Measurements from ENCODE around the gene FOXJ1.

FOXJ1 gene

GRCh38 chr17:76131051-76131691, 9.9 kb downstream of the FOXJ1 start:
- H3K4me2 ChIP-seq (ENCODE audit: low read depth, low read length, poor library complexity, severe bottlenecking): no peak overlapping the region
- H3K9me2 ChIP-seq (replicated peaks; ENCODE audit: insufficient read depth, low read length): no peaks in the 10 kb centered on the region
- H3K27ac ChIP-seq (ENCODE audit: low read depth, low read length): no peak overlapping the region
- no peak overlapping the region for H3K9ac ChIP-seq (ENCODE audit: low read length)
- H3K36me3 ChIP-seq (ENCODE audit: low read length): no peaks in the 10 kb centered on the region
- H3K27me3 ChIP-seq (ENCODE audit: low read length): no peaks in the 10 kb centered on the region
- no peak overlapping the region for H2AFZ ChIP-seq (ENCODE audit: low read depth, low read length, severe bottlenecking)
- H3K4me3 ChIP-seq (ENCODE audit: insufficient read depth, low read length, poor library complexity, severe bottlenecking): no peak overlapping the region
- no peaks in the 10 kb centered on the region for H3K79me2 ChIP-seq (ENCODE audit: insufficient read depth, low read length)
- TF ChIP-seq EZH2phosphoT487 (conservative IDR thresholded peaks at IDR 0.05; ENCODE audit: low read length) (no peak), CTCF (IDR thresholded peaks at IDR 0.05; ENCODE audit: insufficient read depth, low read length, poor library complexity, severe bottlenecking) (no peak)
- no peaks in the 10 kb centered on the region for H3F3A ChIP-seq (ENCODE audit: insufficient read depth)
- no peaks in the 10 kb centered on the region for H4K20me1 ChIP-seq (ENCODE audit: low read depth, low read length)
- no peaks in the 10 kb centered on the region for H3K9me3 ChIP-seq (ENCODE audit: insufficient read depth, low read length)

GRCh38 chr17:76130473-76130872, 10.6 kb downstream of the FOXJ1 start:
- Histone ChIP-seq H3K4me3 (ENCODE audit: insufficient read depth, low read length, poor library complexity, severe bottlenecking) (no peak overlapping the region), H3K27ac (ENCODE audit: low read depth, low read length) (no peak overlapping the region), H3K36me3 (ENCODE audit: low read length) (no peaks in the 10 kb centered on the region), H3K79me2 (ENCODE audit: insufficient read depth, low read length) (no peaks in the 10 kb centered on the region), H3K9me3 (ENCODE audit: insufficient read depth, low read length) (no peaks in the 10 kb centered on the region), H3K9ac (ENCODE audit: low read length) (no peak overlapping the region), H3K9me2 (replicated peaks; ENCODE audit: insufficient read depth, low read length) (no peaks in the 10 kb centered on the region), H2AFZ (ENCODE audit: low read depth, low read length, severe bottlenecking) (no peak overlapping the region), H3K4me2 (ENCODE audit: low read depth, low read length, poor library complexity, severe bottlenecking) (no peak overlapping the region), H3K27me3 (ENCODE audit: low read length) (no peaks in the 10 kb centered on the region), H3F3A (ENCODE audit: insufficient read depth) (no peaks in the 10 kb centered on the region), H4K20me1 (ENCODE audit: low read depth, low read length) (no peaks in the 10 kb centered on the region)
- TF ChIP-seq EZH2phosphoT487 (conservative IDR thresholded peaks at IDR 0.05; ENCODE audit: low read length) (no peak), CTCF (IDR thresholded peaks at IDR 0.05; ENCODE audit: insufficient read depth, low read length, poor library complexity, severe bottlenecking) (no peak)

GRCh38 chr17:76125922-76126321, 15.1 kb downstream of the FOXJ1 start:
- H3K9me3 ChIP-seq (ENCODE audit: insufficient read depth, low read length): no peaks in the 10 kb centered on the region
- H3K27me3 ChIP-seq (ENCODE audit: low read length): no peaks in the 10 kb centered on the region
- H3K27ac ChIP-seq (ENCODE audit: low read depth, low read length): no peak overlapping the region
- H3K4me2 ChIP-seq (ENCODE audit: low read depth, low read length, poor library complexity, severe bottlenecking): no peak overlapping the region
- no peaks in the 10 kb centered on the region for H3F3A ChIP-seq (ENCODE audit: insufficient read depth)
- H3K36me3 ChIP-seq (ENCODE audit: low read length): no peaks in the 10 kb centered on the region
- TF ChIP-seq CTCF (IDR thresholded peaks at IDR 0.05; ENCODE audit: insufficient read depth, low read length, poor library complexity, severe bottlenecking) (no peak), EZH2phosphoT487 (conservative IDR thresholded peaks at IDR 0.05; ENCODE audit: low read length) (no peak)
- H3K9me2 ChIP-seq (replicated peaks; ENCODE audit: insufficient read depth, low read length): no peaks in the 10 kb centered on the region
- H3K4me3 ChIP-seq (ENCODE audit: insufficient read depth, low read length, poor library complexity, severe bottlenecking): no peak overlapping the region
- H2AFZ ChIP-seq (ENCODE audit: low read depth, low read length, severe bottlenecking): no peak overlapping the region
- no peaks in the 10 kb centered on the region for H3K79me2 ChIP-seq (ENCODE audit: insufficient read depth, low read length)
- no peaks in the 10 kb centered on the region for H4K20me1 ChIP-seq (ENCODE audit: low read depth, low read length)
- H3K9ac ChIP-seq (ENCODE audit: low read length): no peak overlapping the region

Measured in SU-DHL-6 (cell line).